Right atrium auricular region (tissue), 2 donors: ENCODE measurements around the gene OSGIN1. TPM values are rescaled to one million over a fixed set of nuclear protein-coding genes. Genes with fewer than 3 reads are reported as not detected.
"Not testable (repeated sequence)": the region's sequence is repeated elsewhere in the genome, so short reads cannot be mapped to it uniquely, and the experiment has no call there.

Experiments
- DNase-seq: peaks from one replicate; pipeline ENCODE4 v3.0.0-alpha.2; 2019; ENCODE audit warnings: low spot score
- H3K27ac ChIP-seq, 2 donors: fragments of 200-600 bp; sonication (generic); 1 replicate in 1 of 2; 2 replicates in 1 of 2; pipeline ENCODE4 v1.5.1; 2016 to 2019
- H3K27me3 ChIP-seq, 2 donors: fragments of 200-600 bp; sonication (generic); one replicate each; pipeline versions ENCODE4 v1.5.1 to v1.6.0; 2017 to 2019
- H3K36me3 ChIP-seq: fragments of 200-600 bp; sonication (generic); one replicate; pipeline ENCODE4 v1.5.1; 2016
- H3K4me1 ChIP-seq, 2 donors: fragments of 200-600 bp; sonication (generic); one replicate each; pipeline versions ENCODE4 v1.5.1 to v1.6.0; 2017 to 2019
- H3K4me3 ChIP-seq, 2 donors: fragments of 200-600 bp; sonication (generic); 1 replicate in 1 of 2; 2 replicates in 1 of 2; pipeline ENCODE4 v1.5.1; 2017 to 2019; ENCODE audit warnings: mild to moderate bottlenecking in 1 of 2, moderate library complexity in 1 of 2
- H3K9me3 ChIP-seq, 2 donors: fragments of 200-600 bp; sonication (generic); one replicate each; pipeline ENCODE4 v1.5.1; 2019
- total RNA-seq, 2 donors: library from RNA; depleted of rRNA; stranded (reverse); fragments of >200 nt; gene quantifications; one replicate each; pipeline ENCODE4 v1.1.0, GENCODE V29; 2016
- TF ChIP-seq, protein P1 (sequence below), 2 donors: fragments of 200-600 bp; sonication (generic); IDR thresholded peaks; one replicate each; pipeline ENCODE4 v1.5.1; 2019; ENCODE audit warnings: antibody characterized with exemption in 2 of 2

Gene OSGIN1
- total RNA-seq, 2 donors from 2014 or later: 6.0 to 6.5 TPM

DNA sequence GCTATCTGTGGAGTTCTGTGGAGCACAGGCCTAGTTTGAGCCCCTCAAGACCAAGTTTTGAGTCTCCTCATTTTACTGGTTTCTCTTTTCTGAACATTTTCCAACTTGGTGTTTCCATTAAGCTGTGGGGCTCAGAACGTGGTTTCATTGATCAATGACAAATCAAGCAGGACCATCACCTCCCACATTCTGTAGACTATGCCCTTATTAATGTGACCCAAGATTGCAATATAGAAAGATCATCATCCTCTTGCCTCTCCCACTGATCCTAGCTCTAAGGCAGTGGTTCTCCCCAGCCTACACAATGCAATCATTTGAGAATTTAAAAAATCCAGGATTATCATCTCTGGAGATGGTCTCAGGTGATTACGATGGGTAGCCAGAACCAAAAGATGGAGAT lies 15.8 kb upstream of the OSGIN1 start:
- no peaks in the 10 kb centered on the region for H3K4me1 ChIP-seq
- H3K36me3 ChIP-seq: no peaks in the 10 kb centered on the region
- no peaks in the 10 kb centered on the region for H3K9me3 ChIP-seq
- H3K27me3 ChIP-seq: no peaks in the 10 kb centered on the region
- no peak overlapping the region for H3K4me3 ChIP-seq
- no peak overlapping the region for H3K27ac ChIP-seq
- no peak for DNase-seq
- TF ChIP-seq, protein P1, sequence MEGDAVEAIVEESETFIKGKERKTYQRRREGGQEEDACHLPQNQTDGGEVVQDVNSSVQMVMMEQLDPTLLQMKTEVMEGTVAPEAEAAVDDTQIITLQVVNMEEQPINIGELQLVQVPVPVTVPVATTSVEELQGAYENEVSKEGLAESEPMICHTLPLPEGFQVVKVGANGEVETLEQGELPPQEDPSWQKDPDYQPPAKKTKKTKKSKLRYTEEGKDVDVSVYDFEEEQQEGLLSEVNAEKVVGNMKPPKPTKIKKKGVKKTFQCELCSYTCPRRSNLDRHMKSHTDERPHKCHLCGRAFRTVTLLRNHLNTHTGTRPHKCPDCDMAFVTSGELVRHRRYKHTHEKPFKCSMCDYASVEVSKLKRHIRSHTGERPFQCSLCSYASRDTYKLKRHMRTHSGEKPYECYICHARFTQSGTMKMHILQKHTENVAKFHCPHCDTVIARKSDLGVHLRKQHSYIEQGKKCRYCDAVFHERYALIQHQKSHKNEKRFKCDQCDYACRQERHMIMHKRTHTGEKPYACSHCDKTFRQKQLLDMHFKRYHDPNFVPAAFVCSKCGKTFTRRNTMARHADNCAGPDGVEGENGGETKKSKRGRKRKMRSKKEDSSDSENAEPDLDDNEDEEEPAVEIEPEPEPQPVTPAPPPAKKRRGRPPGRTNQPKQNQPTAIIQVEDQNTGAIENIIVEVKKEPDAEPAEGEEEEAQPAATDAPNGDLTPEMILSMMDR (IDR thresholded peaks at IDR 0.05): no peak

GRCh38 chr16:83937922-83938885 lies 14.8 kb upstream of the OSGIN1 start:
- TF ChIP-seq, protein P1 (IDR thresholded peaks at IDR 0.05): no peak
- Histone ChIP-seq H3K27me3 (no peaks in the 10 kb centered on the region), H3K36me3 (no peaks in the 10 kb centered on the region), H3K4me3 (no peak overlapping the region), H3K9me3 (no peaks in the 10 kb centered on the region), H3K4me1 (no peaks in the 10 kb centered on the region), H3K27ac (no peak overlapping the region)
- no peak for DNase-seq

GRCh38 chr16:83939266-83939855 lies 13.7 kb upstream of the OSGIN1 start:
- TF ChIP-seq, protein P1 (IDR thresholded peaks at IDR 0.05): no peak
- H3K27me3 ChIP-seq: no peaks in the 10 kb centered on the region
- no peak overlapping the region for H3K27ac ChIP-seq
- no peak for DNase-seq
- H3K4me1 ChIP-seq: no peaks in the 10 kb centered on the region
- H3K9me3 ChIP-seq: no peaks in the 10 kb centered on the region
- no peak overlapping the region for H3K4me3 ChIP-seq
- H3K36me3 ChIP-seq: no peaks in the 10 kb centered on the region

GRCh38 chr16:83940119-83940518 lies 12.9 kb upstream of the OSGIN1 start:
- TF ChIP-seq, protein P1 (IDR thresholded peaks at IDR 0.05): no peak
- Histone ChIP-seq H3K27me3 (no peaks in the 10 kb centered on the region), H3K9me3 (no peaks in the 10 kb centered on the region), H3K36me3 (no peaks in the 10 kb centered on the region), H3K27ac (no peak overlapping the region), H3K4me1 (no peaks in the 10 kb centered on the region), H3K4me3 (no peak overlapping the region)
- no peak for DNase-seq

GRCh38 chr16:83940630-83941378 lies 12.2 kb upstream of the OSGIN1 start:
- TF ChIP-seq, protein P1 (IDR thresholded peaks at IDR 0.05): no peak
- H3K27ac ChIP-seq: no peak overlapping the region
- H3K4me3 ChIP-seq: no peak overlapping the region
- no peak for DNase-seq
- H3K27me3 ChIP-seq: no peaks in the 10 kb centered on the region
- no peaks in the 10 kb centered on the region for H3K9me3 ChIP-seq
- H3K4me1 ChIP-seq: no peaks in the 10 kb centered on the region
- H3K36me3 ChIP-seq: no peaks in the 10 kb centered on the region

GRCh38 chr16:83941546-83941945 lies 11.5 kb upstream of the OSGIN1 start:
- not testable (repeated sequence) for H3K4me1 ChIP-seq, H3K36me3 ChIP-seq, H3K27me3 ChIP-seq, H3K4me3 ChIP-seq, H3K27ac ChIP-seq, H3K9me3 ChIP-seq, DNase-seq
